LNCAP (cell line): ENCODE measurements around the gene IP6K3.

ENCODE experiments used
- TF ChIP-seq, protein P1 (sequence below): fragments of 450-650 bp; IDR thresholded peaks from 2 replicates; pipeline ENCODE4 v1.5.1; 2017; ENCODE audit warnings: mild to moderate bottlenecking

Gene IP6K3

DNA sequence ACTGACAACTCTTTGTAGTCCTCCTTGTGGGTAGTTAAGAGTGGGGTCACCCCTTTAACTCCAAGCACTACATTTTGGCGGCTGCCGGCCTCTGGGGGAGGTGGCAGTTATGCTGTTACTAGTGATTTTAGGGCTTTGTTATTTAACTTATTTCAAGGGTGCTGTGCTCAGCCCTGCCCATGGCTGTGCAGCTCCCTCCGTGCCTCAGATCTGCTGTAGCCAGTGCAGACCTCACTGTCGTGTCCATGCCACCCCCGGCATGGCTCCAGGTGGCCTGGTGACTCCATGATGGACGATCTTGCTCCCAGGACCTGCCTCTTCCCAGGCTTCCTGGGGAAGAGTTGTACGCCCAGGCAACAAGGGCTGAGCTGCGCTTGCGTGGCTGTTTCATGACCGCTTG, 50.6 kb downstream of the IP6K3 start:
- TF ChIP-seq, protein P1, sequence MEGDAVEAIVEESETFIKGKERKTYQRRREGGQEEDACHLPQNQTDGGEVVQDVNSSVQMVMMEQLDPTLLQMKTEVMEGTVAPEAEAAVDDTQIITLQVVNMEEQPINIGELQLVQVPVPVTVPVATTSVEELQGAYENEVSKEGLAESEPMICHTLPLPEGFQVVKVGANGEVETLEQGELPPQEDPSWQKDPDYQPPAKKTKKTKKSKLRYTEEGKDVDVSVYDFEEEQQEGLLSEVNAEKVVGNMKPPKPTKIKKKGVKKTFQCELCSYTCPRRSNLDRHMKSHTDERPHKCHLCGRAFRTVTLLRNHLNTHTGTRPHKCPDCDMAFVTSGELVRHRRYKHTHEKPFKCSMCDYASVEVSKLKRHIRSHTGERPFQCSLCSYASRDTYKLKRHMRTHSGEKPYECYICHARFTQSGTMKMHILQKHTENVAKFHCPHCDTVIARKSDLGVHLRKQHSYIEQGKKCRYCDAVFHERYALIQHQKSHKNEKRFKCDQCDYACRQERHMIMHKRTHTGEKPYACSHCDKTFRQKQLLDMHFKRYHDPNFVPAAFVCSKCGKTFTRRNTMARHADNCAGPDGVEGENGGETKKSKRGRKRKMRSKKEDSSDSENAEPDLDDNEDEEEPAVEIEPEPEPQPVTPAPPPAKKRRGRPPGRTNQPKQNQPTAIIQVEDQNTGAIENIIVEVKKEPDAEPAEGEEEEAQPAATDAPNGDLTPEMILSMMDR: no peak

DNA sequence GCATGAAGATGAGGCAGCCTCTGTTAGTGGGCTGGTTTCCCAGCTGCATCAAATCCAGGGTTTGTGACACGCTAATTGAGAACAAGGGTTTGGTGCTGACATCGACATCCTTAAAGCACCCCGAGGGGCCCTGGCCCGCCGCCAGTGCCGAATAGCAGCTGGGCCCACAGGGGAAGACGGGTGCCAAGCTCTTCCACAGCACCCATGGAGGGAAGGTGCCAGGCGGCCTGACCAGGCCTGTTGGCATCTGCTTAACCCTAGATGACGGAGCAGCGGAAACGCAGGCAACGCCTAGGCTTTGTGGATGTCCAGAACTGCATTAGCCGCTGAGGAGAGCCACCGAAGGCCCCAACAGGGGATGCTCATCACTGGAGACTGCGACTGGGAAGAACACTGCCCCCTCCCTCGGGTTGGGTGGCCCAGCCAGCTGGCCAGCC, 51.2 kb downstream of the IP6K3 start:
- TF ChIP-seq, protein P1: no peak

DNA sequence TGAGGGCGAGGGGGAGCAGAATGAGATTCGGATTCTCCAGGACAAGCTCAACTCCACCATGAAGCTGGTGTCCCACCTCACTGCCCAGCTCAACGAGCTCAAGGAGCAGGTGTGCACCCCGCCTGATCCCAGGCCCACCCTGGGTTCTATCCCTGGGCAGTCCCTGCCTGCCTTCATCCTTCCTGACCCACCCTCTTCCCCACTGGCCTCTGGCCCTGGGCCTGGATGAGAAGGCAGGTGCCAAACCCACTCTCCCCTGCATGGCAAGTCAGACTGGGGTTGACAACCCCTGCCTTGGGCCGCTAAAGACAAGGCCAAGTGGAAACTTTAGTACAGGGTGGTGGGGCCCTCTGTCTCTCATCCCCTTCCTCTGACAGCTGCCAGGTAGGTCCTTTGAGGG, 51.7 kb downstream of the IP6K3 start:
- TF ChIP-seq, protein P1: no peak

DNA sequence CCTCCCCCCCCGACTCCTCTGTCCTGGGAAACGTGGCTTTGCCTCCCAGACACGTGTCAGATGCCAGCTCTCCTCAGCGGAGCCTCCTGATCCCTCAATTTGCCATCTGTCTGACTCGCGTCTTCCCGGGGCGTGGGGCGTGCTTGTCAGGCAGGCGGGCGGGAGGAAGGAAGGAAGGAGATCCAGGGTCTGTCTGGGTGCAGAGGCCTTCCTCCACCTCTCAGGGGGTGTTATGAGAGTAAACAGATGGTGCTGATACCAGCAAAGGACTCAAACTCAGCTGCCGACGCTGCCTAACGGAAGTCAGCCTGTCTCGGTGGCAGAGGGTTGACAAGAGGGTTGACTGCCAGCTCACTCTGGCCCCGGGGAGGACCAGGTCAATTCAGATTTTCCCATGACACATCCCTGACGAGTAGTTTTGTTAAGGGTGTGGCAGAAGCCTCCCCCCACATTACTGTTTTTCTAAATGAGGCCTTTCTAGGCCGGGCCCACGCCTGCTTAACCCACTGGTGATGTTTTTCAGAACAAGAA, 52.2 kb downstream of the IP6K3 start:
- TF ChIP-seq, protein P1: no peak

DNA sequence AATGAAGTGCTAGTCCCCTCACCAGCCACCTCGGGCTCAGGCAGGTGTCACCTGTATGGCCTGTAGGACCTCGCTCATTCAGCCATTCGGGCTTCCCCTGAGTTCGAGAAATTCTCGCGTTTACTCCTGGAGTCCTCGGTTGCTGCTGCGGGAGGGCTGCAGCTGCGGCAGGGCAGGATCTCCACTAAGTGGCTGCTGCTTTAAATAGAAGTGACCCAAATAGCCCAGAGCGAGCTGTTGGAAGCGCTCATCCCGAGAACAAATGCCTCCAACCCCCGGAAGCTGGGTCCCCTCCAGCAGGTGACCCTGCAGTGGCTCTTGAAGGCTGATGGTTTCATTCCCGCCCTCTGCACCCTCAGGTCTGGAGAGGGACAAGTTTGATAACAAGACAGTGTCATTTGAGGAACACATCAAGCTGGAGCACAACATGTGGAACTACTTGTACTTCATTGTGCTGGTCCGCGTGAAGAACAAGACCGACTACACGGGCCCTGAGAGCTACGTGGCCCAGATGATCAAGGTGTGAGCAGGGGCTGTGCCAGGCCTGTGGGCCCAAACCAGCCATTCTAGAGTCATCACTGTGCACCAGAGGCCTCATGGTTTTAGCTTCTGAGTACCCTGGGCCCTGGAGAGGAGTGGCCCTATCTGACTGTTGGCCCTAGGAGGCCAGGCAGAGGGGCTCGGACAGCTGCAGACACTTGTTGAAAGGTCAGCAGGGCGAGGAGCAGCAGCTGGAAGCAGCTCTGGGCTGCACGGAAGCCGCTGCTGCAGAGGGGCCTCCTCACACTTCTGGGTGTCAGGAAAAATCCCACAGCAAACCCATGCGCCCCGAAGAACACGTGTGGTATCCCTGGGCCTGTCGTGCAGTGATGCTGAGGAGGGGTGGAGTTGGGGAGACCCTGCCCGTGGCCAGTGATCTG, 53.3 kb downstream of the IP6K3 start:
- TF ChIP-seq, protein P1: no peak

DNA sequence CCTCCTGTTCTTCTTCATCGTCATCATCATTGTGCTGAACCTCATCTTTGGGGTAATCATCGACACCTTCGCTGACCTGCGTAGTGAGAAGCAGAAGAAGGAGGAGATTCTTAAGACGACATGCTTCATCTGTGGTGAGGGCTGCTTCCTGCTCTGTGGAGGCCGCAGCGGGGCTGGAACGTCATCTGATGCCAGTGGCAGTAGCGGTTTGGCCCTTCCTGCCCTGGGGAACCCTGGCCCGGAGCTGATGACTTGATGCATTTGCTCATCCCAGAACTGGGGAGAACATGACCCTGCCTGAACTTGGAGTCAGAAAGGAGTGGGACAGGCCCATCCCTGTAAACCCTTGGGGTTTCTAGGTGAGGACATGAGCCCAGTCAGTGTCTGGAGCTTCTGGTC, 53.9 kb downstream of the IP6K3 start:
- TF ChIP-seq, protein P1: no peak

DNA sequence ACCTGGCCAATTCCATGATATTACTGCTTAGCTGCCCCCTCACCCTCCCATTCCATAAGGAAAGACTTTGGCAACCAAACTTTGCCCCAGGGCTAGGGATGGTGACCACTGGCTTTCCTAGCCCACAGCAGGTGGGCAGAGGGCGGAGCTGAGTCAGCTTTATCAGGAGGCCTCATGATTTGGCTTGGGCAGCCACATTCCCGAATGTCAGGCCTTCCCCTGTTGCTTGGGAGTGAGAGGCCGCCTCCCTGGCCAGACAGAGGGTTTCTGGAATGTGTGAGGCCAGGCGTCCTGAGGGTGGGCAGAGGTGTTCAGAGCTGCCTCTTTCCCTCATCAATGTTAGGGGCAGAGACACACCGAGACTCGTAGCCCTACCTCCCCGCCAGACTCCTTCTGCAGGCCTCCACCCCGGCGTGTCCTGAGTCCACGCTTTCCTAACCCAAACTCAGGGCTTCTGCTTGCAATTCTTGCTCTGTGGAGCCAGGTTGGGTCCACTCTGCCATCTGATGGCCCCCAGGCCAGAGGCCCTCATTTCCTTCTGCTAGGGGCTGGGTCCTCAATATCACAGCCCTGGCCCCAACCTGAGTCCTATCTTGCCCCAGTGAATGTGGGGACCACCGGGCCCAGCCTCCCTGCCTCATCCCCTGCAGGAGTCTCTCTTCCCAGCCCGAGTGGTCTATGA, 54.5 kb downstream of the IP6K3 start:
- TF ChIP-seq, protein P1: no peak
